SK-N-MC (cell line): ENCODE data around the gene RASAL1.

Experiments used
- EZH2 ChIP-seq: fragments of 200-600 bp; sonication (generic); IDR thresholded peaks from one replicate; pipeline ENCODE4 v1.6.1; 2017; ENCODE audit warnings: antibody characterized with exemption
- POLR2AphosphoS5 ChIP-seq: IDR thresholded peaks from 2 replicates; pipeline ENCODE4 v1.6.1; 2012; ENCODE audit warnings: mild to moderate bottlenecking, low read depth, low read length, borderline replicate concordance

DNA sequence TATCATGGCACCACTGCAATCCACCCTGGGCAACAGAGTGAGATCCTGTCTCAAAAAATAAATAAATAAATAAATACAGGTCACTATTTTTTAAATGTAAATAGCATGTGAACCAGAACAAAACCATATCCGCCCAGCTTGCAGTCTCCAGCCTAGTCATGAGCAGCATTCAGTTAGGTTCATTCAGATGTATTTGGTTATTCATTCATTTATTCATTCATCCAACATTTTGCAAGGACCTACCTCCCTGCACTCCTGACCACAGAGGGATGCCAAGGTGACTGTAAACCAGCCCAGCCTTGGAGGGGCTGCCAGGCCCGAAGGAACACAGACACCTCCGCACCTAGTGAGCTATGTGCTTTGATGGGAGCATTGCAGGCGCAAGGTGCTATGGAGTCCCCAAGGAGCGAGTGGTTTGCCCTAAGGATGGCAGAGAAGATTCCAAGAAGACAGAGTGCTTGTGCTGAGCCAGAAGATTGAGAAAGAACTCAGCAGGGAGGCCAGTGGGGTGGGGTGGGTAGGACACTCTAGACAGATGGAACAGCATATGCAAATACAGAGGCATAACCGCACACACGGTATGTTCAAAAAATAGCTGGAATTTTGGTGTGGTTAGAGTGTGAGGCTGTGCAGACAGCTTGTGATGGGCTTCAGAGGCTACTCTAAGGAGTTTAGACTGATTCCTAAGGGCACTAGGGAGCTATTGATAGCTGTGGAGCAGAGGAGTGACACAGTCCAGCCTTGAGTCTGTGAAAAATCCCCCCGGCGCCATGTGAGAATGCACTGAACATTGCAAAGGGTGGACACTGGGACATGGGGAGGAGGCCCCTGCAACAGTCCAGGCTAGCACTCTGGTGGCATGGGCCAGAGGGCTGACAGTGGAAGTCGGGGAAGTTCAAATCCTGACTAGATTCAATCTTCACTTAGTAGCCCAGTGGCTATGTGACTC lies 67.3 kb downstream of the RASAL1 start:
- TF ChIP-seq EZH2 (no peak), POLR2AphosphoS5 (no peak)
